Fibroblast of skin of right quadriceps (primary cell): Measurements from ENCODE around the gene FRZB.
A peak's percentile ranks its signal among the peaks of the same experiment; 100 is the strongest.
"Not testable (repeated sequence)": the region's sequence is repeated elsewhere in the genome, so short reads cannot be mapped to it uniquely, and the experiment has no call there.

Experiments
- DNase-seq: peaks from one replicate; pipeline ENCODE4 v3.0.0-alpha.2; 2013

Gene FRZB

DNA sequence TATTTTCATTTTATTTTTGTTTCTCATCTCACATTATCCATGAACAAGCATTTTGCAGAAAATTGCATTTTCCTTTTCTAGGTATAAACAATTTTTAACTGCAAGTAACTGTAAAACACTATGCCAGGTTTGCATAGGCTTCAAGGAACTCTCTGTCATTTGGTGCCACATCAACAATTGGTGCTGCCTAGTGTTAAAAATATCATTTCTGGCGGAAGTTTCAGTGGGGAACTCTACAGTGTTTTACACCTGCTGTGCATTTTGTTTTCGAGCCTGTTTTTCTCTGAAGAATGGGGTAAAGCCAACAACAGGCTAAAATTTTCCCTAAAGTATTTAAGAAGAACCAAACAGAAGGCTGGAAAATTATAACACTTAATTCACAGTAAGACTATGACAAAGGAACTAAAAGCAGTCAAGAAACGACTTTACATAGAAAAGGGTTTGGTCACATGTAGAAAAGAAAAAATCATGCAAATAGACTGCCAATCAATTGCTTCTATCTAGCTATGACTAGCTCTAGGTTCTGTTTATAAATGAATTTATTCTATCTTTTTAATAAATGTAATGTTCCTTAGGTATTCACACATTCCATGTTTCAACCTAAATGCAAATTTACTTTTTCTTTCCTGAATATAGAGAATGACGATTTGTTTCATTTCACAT is 21.4 kb upstream of the FRZB start:
- DNase-seq: no peak

DNA sequence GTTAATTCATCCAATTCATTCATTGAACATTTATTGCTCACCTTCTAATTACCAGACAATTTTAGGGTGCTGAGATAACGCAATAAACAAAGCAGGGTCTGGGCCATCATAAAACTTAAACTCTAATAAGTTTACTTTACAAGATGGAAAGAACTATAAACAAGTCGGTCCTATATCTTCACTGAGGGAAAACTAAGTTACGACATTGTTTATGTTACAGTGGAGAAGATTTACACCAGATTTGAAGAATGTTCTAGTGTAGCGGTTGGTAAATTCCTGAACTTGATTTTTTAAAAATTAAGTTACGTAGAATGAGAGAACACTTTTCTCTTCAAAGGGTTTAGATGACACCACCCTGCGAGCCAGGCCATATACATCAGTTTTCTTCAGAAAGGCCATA is 20.7 kb upstream of the FRZB start:
- no peak for DNase-seq

DNA sequence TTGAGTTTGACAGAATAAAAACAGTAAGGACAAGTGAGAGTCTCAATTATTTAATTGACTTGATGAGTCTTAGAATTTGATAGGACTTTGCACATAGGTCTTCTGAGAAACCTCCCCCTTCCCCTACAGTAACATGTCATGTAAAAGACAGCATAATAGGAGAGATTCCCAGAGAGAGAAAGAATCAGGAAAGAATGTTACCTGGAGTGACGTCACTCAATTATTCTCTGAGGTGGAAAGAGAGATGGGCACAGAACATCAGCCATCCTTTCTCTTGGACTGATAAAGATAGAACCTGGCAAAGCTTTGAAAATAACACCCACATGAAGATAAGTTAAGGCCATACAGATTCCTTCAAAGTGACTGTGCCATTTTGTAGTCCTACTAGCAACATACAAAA is 19.3 kb upstream of the FRZB start:
- DNase-seq: no peak

DNA sequence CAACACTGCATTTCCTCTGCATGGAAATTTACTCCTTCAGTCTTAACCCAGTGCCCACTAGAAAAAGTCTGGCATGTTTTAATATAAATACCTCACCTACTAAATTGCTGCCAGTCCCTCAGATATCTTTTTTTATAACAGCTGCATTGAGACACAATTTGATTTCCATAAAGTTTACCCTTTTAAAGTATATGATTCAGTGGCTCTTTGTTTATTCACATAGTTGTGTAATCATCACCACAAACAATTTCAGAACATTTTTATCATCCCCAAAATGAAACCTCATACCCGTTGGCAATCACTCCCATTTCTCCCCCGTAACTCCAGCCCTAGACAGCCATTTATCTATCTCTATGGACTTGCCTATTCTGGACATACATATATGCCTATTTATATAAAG is 17.0 kb upstream of the FRZB start:
- no peak for DNase-seq

DNA sequence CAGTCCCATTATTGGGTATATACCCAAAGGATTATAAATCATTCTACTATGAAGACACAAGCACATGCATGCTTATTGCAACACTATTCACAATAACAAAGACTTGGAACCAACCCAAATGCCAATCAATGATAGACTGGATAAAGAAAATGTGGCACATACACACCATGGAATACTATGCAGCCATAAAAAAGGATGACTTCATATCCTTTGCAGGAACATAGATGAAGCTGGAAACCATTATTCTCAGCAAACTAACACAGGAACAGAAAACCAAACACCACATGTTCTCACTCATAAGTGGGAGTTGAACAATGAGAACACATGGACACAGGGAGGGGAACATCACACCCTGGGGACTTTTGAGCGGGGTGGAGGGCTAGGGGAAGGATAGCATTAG is 13.7 kb upstream of the FRZB start:
- not testable (repeated sequence) for DNase-seq

DNA sequence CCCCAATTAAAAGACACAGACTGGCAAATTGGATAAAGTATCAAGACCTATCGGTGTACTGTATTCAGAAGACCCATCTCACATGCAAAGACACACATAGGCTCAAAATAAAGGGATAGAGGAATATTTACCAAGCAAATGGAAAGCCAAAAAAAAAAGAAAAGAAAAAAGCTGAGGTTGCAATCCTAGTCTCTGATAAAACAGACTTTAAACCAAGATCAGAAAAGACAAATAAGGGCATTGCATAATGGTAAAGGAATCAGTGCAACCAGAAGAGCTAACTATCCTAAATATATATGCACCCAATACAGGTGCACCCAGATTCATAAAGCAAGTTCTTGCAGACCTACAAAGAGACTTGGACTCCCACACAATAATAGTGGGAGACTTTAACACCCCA is 10.2 kb upstream of the FRZB start:
- DNase-seq: not testable (repeated sequence)

DNA sequence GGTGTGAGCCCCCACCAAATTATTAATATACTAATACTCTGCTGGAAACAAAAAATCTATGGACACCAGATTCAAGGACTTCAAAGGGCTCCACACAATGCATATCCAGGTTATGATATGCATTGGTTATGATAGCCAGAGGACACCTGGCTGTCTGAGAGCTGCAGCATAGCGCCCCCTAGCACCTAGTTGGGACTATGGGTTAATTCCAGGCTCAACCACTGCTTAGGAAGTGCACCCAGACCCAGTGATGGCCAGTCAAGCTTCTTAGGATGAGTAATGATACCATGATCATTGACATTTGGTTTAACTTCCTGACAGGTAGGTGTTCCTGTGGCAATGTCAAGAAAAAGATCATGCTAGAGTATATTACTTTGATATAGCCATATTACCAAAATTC is 3.8 kb upstream of the FRZB start:
- no peak for DNase-seq

DNA sequence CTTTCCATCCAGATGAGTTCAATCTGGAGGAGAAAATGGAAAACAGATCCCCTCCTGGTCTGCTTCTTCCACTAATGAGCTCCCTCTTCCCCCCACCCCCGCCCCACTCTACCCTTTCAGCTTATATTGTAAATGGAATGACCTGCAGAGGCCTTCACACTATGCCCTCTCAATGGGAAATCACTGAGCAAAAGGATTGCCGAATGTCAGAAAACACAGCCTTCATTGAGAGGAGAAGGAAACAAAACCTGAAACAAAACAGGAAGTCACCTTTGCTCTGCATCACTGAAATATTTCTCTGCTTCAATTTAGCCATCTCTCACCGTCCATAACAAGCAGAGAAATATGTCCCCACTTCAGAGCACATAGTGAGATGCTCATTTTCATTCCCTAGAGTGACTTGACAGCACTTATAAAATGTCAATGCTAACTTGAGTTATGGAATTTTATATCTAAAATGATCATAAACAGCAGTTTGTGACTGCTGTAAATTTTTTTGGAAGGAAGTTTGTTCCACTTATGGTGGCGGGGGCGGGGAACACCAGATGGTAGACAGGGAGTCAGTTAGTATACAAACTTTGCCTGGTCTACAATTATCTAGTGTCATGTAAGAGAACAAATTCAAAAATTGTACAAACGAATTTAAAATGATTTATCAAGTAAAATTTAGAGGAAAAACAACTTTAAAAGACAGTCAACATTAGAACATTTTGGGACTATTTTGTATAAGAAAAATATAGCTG is 1.8 kb upstream of the FRZB start:
- DNase-seq: no peak

DNA sequence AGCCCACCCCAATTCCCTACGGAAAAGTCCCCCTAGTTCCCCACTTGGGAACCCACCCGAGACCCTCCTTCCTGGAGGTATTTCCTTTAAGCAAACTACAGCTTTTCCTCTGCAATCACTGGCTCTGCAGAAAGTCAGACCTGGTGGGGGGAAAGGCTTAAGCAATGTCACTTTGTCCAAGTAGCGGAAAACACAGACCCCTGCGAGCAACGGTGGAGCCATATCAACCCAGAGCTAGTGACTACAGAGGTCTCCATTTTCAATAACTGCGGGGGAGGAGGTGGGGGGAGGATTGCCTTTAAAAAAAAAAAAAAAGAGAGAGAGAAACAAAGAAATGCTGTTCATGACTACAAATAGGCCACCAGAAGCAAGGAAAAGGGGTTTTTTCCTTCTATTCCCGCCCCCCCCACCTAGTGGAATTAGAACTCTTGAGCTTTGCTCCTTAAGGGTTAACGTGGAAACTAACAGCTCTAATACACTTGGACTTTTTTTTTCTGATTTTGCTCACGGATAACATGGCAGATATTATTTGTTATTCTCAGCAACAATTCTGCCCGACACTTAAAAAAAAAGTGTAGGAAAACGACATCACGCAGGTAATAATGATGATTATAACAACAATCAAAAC is 1.1 kb upstream of the FRZB start:
- DNase-seq: no peak

DNA sequence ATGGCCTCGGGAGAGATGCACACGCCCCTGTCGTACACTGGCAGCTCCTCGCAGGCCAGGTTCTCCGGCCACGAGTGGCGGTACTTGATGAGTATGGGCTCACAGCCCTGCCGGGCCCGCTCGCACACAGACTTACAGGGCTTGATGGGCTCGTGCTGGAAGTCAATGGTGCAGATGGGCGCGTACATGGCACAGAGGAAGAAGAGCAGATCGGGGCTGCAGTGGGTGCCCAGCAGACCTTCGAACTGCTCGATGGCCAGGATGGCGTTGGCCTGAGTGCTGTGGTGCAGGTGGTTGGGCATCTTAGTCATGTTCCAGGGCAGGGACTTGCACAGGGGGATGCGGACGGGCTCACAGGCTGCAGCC is 359 bp downstream of the FRZB start:
- DNase-seq: no peak

DNA sequence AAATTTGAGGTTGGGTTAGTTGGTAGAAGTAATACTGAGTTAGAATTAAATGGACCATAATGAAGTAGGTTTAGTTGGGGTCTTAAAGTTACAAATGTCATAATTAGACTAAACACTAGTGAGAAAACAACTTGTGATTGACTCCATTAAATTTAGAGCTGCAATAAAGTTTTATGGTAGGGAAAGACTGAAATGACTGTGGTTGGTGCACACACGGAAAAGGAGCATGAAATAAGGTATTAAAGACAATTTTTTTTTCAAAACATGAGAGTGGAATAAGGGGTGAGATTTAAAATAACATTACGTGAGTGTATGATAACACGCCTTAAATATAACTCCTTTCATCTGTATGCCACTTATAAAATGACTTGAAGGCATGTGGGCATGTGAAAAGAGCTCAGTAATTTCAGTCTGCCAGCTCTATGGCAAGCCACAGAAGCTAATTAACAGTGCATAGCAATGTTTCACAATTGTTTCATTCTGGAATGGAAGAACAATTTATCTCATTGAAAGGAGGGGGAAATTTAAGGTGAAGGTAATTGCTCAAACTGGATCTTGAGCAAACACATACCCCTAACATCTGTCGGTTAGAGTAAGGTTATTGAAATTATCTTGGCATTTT is 1.4 kb downstream of the FRZB start:
- no peak for DNase-seq

DNA sequence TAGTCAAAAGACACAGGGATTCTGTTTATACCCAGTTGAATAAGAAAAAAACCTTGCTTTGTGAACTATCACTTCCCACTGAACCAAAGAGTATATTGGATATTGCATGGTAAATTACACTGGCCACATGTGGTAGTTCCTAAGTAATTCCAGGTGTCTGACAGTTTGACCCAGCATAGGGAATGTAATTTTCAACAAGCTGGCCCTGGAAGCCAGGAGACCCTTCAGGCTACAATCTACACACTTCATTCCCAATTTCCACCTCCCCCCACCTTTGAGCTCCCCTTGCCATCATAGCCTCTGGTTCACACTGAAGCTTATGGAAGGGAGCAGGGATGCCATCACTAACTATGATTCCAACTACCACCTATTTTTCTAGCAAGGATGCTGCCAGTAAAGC is 2.8 kb downstream of the FRZB start:
- no peak for DNase-seq

DNA sequence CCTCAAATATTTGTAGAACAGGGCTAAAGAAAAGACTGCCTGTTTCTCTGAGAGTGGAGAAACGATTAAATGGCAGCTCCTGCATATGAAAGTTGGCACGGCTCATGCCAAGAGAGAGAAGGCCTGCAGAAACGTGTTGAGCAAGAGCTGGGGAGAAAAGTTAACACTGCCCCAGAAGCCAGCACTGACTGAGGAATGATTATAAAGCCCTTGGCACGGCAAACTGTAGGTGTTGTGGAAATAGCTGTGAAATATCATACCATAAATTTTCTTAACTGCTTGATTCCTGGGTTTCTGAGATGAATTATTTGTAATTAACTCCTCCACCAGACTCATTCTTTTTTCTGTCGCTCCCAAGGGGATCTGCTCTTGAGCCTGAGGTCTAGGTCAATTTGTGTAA is 4.3 kb downstream of the FRZB start:
- no peak for DNase-seq

DNA sequence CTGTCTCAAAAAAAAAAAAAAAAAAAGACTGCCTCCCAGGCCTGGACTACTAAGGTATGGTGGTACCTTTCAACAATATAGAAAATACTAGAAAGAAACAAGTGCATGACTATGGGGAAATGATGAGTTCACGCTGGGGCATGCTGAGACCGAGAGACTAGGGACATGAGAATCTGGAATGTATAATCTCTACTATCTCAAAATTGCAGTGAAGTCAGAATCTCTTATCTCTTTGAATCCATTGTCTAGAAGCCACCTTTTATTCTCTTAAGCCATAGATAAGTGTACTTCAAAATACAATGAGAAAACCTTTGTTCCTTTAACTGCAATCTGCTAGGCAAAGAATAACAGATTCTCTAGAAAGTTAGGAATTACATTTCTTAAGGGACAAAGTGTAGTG is 5.6 kb downstream of the FRZB start:
- DNase-seq: no peak

DNA sequence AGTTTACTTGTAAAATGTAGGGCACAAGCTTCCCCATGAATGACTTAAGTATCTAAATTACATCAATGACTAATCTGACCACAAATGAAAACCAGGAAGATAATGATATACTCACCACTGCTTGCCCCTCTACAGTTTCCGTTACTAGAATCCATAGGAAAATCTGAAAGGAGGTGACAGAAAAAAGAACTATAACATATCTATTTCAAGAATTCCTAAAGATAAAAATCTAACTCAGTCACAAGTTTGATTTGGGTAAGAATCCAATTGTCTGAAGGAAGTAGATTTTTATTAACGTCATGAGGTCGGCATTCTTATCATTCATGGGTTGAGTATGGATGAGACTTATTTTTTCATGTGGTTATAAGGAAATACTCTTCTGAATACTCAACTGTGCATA is 7.8 kb downstream of the FRZB start:
- DNase-seq: peak; percentile 57

DNA sequence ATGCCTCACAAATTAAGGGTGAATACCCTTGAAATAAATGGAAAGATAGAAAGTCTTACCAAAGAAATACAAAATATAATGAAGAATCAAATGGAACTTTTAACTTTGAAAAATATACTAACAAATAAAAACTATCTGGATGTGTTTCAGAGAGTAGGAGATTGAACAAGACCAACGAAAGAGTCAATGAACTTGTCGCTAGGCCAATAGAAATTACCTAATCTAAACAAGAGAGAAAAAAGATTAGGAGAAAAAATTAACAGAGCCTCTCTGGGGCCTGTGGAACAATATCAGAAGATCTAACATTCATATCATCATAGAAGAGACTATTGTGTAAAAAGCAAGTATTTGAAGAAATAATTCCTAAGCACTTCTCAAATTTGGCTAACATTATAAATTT is 11.1 kb downstream of the FRZB start:
- no peak for DNase-seq

DNA sequence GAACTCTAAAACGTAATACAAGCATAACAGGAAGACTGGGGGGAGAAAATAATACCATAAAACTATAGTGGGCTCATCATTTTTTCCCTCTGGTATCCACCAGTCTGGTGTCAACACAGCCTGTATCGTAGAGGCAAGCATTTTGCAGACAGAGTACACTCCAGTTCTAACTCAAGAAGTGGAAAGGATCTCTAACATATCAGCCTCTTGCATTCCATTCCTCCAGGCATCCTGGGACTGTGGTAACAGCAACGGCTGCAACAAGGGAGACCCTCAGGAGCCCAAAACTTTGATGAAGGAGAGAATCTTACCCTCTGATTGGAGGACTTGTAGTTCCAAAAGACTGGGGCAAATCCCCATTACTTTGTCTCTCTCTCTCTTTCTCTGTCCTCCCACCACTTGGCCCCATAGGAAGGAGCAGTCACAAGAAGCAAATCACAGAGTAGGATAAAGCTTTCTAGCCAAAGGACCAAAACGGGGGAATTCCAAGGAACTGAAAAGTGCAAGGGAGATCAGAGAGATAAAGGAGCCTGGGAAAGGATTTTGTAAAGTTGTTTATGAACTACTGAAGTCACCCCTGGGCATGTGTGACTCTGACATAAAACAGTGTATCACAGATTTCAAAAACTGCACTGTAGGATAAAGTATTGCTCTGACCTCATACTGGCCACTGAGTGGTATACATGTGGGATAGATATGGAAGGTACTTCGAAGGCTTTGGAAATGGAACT is 11.9 kb downstream of the FRZB start:
- DNase-seq: no peak

DNA sequence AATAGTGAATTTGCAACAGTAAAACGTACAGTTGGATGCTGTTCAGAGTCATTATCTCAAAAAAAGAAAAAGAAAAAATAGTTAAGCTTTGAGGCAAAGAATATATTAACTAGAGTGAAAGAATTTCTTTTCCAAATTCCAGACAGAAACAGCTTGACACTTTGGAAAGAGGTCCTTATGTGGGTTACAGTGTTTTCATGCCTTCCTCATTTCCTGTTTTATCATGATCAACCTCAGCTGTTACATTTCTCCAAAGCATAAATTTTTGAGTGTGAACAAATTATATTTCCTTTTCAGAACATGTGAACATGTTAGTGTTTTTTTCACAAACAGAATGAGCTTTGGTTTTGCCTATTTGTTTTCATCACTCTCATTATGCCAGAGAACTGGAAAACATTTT is 13.6 kb downstream of the FRZB start:
- no peak for DNase-seq

DNA sequence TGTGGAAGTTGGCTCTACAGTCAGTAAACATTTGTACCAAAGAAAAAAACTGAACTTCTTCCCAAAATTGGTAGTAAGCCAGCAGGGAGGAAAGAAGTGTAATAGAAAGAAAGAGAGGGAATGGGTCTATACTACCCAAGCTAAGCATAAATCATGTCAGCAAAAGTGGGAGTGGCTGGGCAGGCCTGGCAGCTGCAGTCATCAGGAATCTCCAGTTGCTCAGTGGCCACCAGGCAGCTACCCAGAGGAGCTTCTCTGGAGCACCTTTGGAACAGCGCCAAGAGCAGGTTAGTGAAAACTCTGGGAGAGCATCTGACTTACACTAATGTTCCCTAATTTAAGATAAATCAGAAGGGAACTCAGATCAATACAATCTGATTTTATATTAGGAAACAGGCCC is 14.3 kb downstream of the FRZB start:
- DNase-seq: no peak

DNA sequence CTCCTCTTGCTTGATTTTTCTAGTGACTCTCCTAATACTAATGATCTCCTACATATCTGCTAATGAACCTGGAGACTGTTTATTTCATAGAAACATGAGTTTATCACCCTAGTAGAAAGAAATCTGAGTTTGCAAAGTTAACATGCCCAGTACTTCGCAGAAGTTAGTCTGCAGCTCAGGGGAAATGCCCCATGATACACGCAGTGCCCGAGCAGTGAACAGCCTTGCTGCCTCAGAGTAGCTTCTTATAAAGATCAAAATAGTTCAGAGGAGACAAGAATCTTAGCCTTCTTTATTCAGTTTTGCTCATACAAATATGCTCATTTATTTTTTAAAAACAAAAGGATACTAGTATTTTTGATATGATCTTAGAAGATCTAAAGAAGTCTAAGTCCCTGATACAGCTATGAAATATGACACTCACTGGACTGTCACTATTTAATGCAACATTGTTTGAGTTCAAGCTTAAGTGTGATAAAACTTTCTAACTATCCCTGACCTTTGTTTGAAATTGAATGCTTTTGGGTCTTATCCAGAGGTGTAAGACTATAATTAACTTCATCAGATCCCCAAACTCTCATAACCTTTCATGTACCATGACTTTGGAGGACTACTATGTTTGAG is 20.5 kb downstream of the FRZB start:
- no peak for DNase-seq

DNA sequence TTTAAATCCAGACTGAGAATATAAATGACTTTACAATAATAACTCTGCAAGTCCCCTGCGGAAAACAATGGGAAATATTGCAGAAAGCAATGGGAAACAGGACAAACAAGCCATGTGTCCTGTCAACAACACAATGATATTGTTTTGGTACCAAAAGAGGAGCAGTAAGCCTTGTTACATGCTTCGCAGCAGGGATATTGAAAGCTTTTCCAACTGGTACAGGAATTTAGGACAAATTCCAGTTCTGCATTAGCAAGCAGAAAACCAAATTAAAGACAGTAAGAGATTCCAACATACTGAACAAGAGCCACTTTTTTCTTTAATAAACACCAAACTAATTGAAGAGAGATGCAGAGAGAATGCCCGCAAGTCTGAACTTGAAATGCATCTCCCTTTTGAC is 30.0 kb downstream of the FRZB start:
- no peak for DNase-seq

DNA sequence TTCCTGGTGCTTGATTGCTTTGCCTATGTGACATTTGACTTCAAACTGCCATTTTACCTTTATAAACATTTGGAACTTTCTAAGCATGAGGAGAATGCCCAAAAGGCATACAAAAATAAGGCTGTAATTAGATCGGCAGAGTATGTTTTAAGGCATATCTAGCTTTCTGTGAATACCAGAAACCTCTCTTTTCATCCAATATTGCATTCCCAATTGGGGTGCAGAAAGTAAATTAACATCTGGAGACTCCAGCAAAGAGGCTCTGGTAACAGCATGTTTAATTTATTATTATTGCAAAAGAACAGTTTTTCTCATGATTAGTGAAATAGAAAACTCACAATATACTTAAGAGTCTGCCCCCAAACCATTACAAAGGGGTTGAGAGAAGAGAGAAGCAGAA is 32.1 kb downstream of the FRZB start:
- no peak for DNase-seq
